Measurements from ENCODE around the gene PHF20. TPM values are rescaled to one million over a fixed set of nuclear protein-coding genes. Genes with fewer than 3 reads are reported as not detected.
A peak's percentile ranks its signal among the peaks of the same experiment; 100 is the strongest.
"Not testable (repeated sequence)": the region's sequence is repeated elsewhere in the genome, so short reads cannot be mapped to it uniquely, and the experiment has no call there.

The PHF20 gene
- total RNA-seq, 1 donor from 2014 or later: 40.1 TPM

GRCh38 chr20:35994994-35995453 is 223.2 kb downstream of the PHF20 start:
- no peaks in the 10 kb centered on the region for H3K79me2 ChIP-seq (ENCODE audit: insufficient read depth, low read length)
- H3K36me3 Mint-ChIP-seq (ENCODE audit: low read depth, unreplicated experiment): no peaks in the 10 kb centered on the region
- TF ChIP-seq EZH2 (IDR thresholded peaks at IDR 0.05; ENCODE audit: insufficient read depth, low read length) (no peak), CTCF (IDR thresholded peaks at IDR 0.05; ENCODE audit: insufficient read depth, low read depth, low read length) (peak; percentile 83)
- no peak overlapping the region for H2AFZ ChIP-seq (ENCODE audit: low read depth, low read length)
- no peaks in the 10 kb centered on the region for H3K9me3 Mint-ChIP-seq (ENCODE audit: unreplicated experiment)
- no peak overlapping the region for H3K4me2 ChIP-seq (ENCODE audit: low read length)
- H3K4me3 ChIP-seq (ENCODE audit: insufficient read depth, low read depth, low read length): no peak overlapping the region
- H4K20me1 ChIP-seq (ENCODE audit: insufficient read depth, low read length): no peaks in the 10 kb centered on the region
- H3K4me1 Mint-ChIP-seq (ENCODE audit: low read depth, unreplicated experiment): peaks cover 1% of the 10 kb centered on the region
- no peaks in the 10 kb centered on the region for H3K27me3 Mint-ChIP-seq (ENCODE audit: low read depth, unreplicated experiment)
- H3K9me3 ChIP-seq (ENCODE audit: insufficient read depth, low read depth, low read length): no peaks in the 10 kb centered on the region
- H3K27me3 ChIP-seq (ENCODE audit: insufficient read depth, low read length): peaks cover 1% of the 10 kb centered on the region
- H3K9ac ChIP-seq (ENCODE audit: low read length): no peak overlapping the region
- H3K4me1 ChIP-seq (ENCODE audit: insufficient read depth, low read length): no peaks in the 10 kb centered on the region
- H3K27ac Mint-ChIP-seq (ENCODE audit: unreplicated experiment): no peak overlapping the region
- no peak overlapping the region for H3K4me3 Mint-ChIP-seq (ENCODE audit: unreplicated experiment)
- no peak overlapping the region for H3K27ac ChIP-seq (ENCODE audit: low read depth, low read length)
- DNase-seq (ENCODE audit: low read depth): peak; percentile 39
- FAIRE-seq: no peak
- no peaks in the 10 kb centered on the region for H3K36me3 ChIP-seq (ENCODE audit: insufficient read depth, low read length)

GRCh38 chr20:35996492-35996891 is 224.7 kb downstream of the PHF20 start:
- not testable (repeated sequence) for H3K4me1 Mint-ChIP-seq (ENCODE audit: low read depth, unreplicated experiment); FAIRE-seq; H3K27me3 Mint-ChIP-seq (ENCODE audit: low read depth, unreplicated experiment)

More at GRCh38 chr20:35996492-35996891, 224.7 kb downstream of the PHF20 start:
- H3K27me3 ChIP-seq (ENCODE audit: insufficient read depth, low read length); H3K9ac ChIP-seq (ENCODE audit: low read length); H3K36me3 ChIP-seq (ENCODE audit: insufficient read depth, low read length); H3K4me3 Mint-ChIP-seq (ENCODE audit: unreplicated experiment); H3K27ac ChIP-seq (ENCODE audit: low read depth, low read length); H3K79me2 ChIP-seq (ENCODE audit: insufficient read depth, low read length); H2AFZ ChIP-seq (ENCODE audit: low read depth, low read length); H3K36me3 Mint-ChIP-seq (ENCODE audit: low read depth, unreplicated experiment); H3K9me3 Mint-ChIP-seq (ENCODE audit: unreplicated experiment); H3K4me3 ChIP-seq (ENCODE audit: insufficient read depth, low read depth, low read length); H3K4me1 ChIP-seq (ENCODE audit: insufficient read depth, low read length); H4K20me1 ChIP-seq (ENCODE audit: insufficient read depth, low read length); H3K4me2 ChIP-seq (ENCODE audit: low read length); H3K9me3 ChIP-seq (ENCODE audit: insufficient read depth, low read depth, low read length); DNase-seq (ENCODE audit: low read depth); H3K27ac Mint-ChIP-seq (ENCODE audit: unreplicated experiment): not testable (repeated sequence)

Other genes with a start within 250 kb of the PHF20 start
- gene C20orf173, start 242.4 kb upstream of the PHF20 start, total RNA-seq: not detected in 2 replicates
- 198 and 205 TPM in 2 replicates for gene ERGIC3, start 229.9 kb upstream of the PHF20 start, total RNA-seq
- 1.2 TPM in 2 replicates for gene SPAG4, start 156.2 kb upstream of the PHF20 start, total RNA-seq
- 194 and 200 TPM in 2 replicates for gene CPNE1, start 107.1 kb upstream of the PHF20 start, total RNA-seq
- gene RBM12, start 107.1 kb upstream of the PHF20 start, total RNA-seq: 78.1 and 88.4 TPM in 2 replicates
- gene NFS1, start 72.7 kb upstream of the PHF20 start, total RNA-seq: 30.3 and 33.0 TPM in 2 replicates
- 185 and 201 TPM in 2 replicates for gene ROMO1, start 72.6 kb upstream of the PHF20 start, total RNA-seq
- 204 and 208 TPM in 2 replicates for gene RBM39, start 29.8 kb upstream of the PHF20 start, total RNA-seq
- gene SCAND1, start 182.5 kb downstream of the PHF20 start, total RNA-seq: 63.8 and 68.0 TPM in 2 replicates
- 2.1 and 3.0 TPM in 2 replicates for gene CNBD2, start 196.6 kb downstream of the PHF20 start, total RNA-seq

All from astrocyte (in vitro differentiated cells and primary cell).